ENCODE results near the gene PLEKHO2. TPM values are rescaled to one million over a fixed set of nuclear protein-coding genes. Genes with fewer than 3 reads are reported as not detected.

Gene PLEKHO2
- total RNA-seq, 2 experiments from 2014 or later, result 12.0 to 24.5 TPM

DNA sequence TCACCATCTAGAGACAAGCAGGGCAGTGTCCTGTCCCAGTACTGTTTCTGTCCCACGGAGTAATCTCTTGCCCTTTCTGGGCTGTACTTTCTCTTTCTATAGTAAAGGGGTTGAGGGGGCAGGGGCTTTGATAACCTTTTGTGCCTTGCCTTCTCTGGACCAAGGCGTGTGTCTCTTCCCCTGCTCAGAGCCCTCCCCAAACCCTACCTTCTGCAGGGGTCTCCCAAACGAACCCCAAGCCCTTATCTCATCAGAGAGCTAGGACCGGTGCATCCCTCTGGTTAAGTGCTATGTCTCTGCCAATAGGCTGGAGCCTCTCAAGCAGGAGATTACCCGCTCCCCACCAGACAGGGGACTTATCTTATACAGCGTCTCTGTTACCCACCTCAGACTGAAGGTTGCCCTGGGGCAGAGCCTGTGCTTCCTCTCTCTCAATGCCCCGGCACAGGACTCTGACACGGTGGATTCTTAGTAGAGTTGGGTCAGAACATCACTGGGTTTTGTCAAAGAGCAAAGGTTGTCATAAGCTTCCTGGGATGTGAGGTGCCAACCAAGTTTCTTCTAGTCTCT lies 2.9 kb downstream of the PLEKHO2 start:
- Histone ChIP-seq H3K4me3 (ENCODE audit: low read depth, low read length, poor library complexity, severe bottlenecking) (peak overlapping the region; percentile 92), H2AFZ (ENCODE audit: low read length) (no peak overlapping the region), H3K4me1 (ENCODE audit: insufficient read depth, low read length, poor library complexity, severe bottlenecking) (peaks cover 65% of the 10 kb centered on the region), H3K36me3 (ENCODE audit: insufficient read depth, low read length) (peaks cover 12% of the 10 kb centered on the region), H3K9me3 (ENCODE audit: low read length) (no peaks in the 10 kb centered on the region), H3K79me2 (ENCODE audit: insufficient read depth, low read depth, low read length) (peaks cover 36% of the 10 kb centered on the region), H3K9me2 (ENCODE audit: insufficient read depth, low read length) (no peaks in the 10 kb centered on the region), H3K27ac (ENCODE audit: low read depth, low read length, poor library complexity, severe bottlenecking) (peak overlapping the region; percentile 46), H4K20me1 (ENCODE audit: insufficient read depth, low read length) (0 out of 2 replicates have a peak, but pooled peaks cover 4% of the 10 kb centered on the region), H3K4me2 (ENCODE audit: low read length) (peak overlapping the region; percentile 95)
- intact Hi-C loops (cut with micrococcal nuclease; ENCODE audit: unreplicated experiment), result loop anchor here (5.0 kb wide), 1 partner anchor 183 kb away; the partner anchor contains the start of gene MTFMT
- ChIA-PET CTCF (ENCODE audit: unreplicated experiment) (no interaction called here), POLR2A (interaction anchor here (2.3 kb wide), 1 partner anchor 50 kb away, joined by 13 read pairs; no protein-coding TSS in a partner anchor)
- BruUV-seq (replicated peaks), result no TSS peak
- TF ChIP-seq EZH2phosphoT487 (IDR thresholded peaks at IDR 0.05; ENCODE audit: borderline replicate concordance, low read depth, low read length), result no peak
- TF ChIP-seq, protein P1, sequence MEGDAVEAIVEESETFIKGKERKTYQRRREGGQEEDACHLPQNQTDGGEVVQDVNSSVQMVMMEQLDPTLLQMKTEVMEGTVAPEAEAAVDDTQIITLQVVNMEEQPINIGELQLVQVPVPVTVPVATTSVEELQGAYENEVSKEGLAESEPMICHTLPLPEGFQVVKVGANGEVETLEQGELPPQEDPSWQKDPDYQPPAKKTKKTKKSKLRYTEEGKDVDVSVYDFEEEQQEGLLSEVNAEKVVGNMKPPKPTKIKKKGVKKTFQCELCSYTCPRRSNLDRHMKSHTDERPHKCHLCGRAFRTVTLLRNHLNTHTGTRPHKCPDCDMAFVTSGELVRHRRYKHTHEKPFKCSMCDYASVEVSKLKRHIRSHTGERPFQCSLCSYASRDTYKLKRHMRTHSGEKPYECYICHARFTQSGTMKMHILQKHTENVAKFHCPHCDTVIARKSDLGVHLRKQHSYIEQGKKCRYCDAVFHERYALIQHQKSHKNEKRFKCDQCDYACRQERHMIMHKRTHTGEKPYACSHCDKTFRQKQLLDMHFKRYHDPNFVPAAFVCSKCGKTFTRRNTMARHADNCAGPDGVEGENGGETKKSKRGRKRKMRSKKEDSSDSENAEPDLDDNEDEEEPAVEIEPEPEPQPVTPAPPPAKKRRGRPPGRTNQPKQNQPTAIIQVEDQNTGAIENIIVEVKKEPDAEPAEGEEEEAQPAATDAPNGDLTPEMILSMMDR (conservative IDR thresholded peaks at IDR 0.05; ENCODE audit: low read length), result no peak
- peak; percentile 56 for DNase-seq (ENCODE audit: low spot score)

DNA sequence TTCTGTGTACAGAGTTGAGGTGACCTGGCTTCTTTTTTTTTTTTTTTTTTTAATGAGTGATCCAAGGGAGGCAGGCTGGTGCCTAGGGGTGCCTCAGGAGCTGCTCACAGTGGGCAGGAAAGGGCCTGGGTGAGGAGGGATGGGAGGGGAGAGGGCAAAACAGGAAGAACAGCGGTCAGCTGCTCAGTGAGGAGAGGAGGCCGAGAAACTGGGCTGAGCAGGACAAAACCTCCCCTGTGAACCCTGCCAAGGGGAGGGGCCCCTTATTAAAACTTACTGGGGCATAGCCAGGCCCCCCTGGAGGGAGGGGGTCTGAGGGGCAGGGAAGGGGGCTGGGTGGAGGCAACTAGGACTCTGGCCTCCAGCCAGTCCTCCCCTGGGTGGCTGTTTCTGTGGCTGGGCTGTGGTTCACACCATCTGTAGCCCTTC lies 3.5 kb downstream of the PLEKHO2 start:
- ChIA-PET POLR2A (interaction anchor here (2.3 kb wide), 1 partner anchor 49 kb away, joined by 13 read pairs; no protein-coding TSS in a partner anchor), CTCF (ENCODE audit: unreplicated experiment) (no interaction called here)

More for the DNA sequence above, 3.5 kb downstream of the PLEKHO2 start:
- H3K9me2 ChIP-seq (ENCODE audit: insufficient read depth, low read length), result no peaks in the 10 kb centered on the region
- no peaks in the 10 kb centered on the region for H3K9me3 ChIP-seq (ENCODE audit: low read length)
- 0 out of 2 replicates have a peak, but pooled peaks cover 4% of the 10 kb centered on the region for H4K20me1 ChIP-seq (ENCODE audit: insufficient read depth, low read length)
- H2AFZ ChIP-seq (ENCODE audit: low read length), result no peak overlapping the region
- intact Hi-C loops (cut with micrococcal nuclease; ENCODE audit: unreplicated experiment), result no loop called here
- peaks cover 63% of the 10 kb centered on the region for H3K4me1 ChIP-seq (ENCODE audit: insufficient read depth, low read length, poor library complexity, severe bottlenecking)
- H3K79me2 ChIP-seq (ENCODE audit: insufficient read depth, low read depth, low read length), result peaks cover 36% of the 10 kb centered on the region
- peak; percentile 28 for DNase-seq (ENCODE audit: low spot score)
- peaks cover 17% of the 10 kb centered on the region for H3K36me3 ChIP-seq (ENCODE audit: insufficient read depth, low read length)
- H3K27ac ChIP-seq (ENCODE audit: low read depth, low read length, poor library complexity, severe bottlenecking), result peak overlapping the region; percentile 46
- peak overlapping the region; percentile 95 for H3K4me2 ChIP-seq (ENCODE audit: low read length)
- no peak for TF ChIP-seq EZH2phosphoT487 (IDR thresholded peaks at IDR 0.05; ENCODE audit: borderline replicate concordance, low read depth, low read length)
- TF ChIP-seq, protein P1 (conservative IDR thresholded peaks at IDR 0.05; ENCODE audit: low read length), result no peak
- peak overlapping the region; percentile 92 for H3K4me3 ChIP-seq (ENCODE audit: low read depth, low read length, poor library complexity, severe bottlenecking)
- BruUV-seq (replicated peaks), result no TSS peak
